Measurements from ENCODE around the gene ARHGAP28.
"Not testable (repeated sequence)": the region's sequence is repeated elsewhere in the genome, so short reads cannot be mapped to it uniquely, and the experiment has no call there.

The ARHGAP28 gene

DNA sequence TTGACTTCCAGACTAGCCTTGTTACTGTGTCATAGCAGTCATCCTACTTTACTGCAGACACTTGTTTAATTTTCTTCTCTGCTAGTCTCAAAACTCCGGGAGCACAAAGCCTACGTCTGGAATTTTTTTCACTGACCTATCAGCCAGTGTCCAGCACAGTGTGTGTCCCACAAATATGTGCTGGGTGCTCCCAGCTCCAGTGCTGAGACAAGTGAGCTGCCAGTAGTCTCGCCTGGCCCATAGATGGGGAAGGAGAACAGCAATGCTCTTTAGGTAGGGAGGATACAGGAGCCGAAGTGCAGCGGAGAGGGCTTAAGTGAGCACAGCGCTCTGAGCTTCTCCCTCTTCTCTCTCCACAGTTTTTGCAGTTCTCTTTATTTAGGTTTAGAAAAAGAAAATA lies 34.0 kb downstream of the ARHGAP28 start:
- DNase-seq (ENCODE audit: extremely low read depth in 1 of 2, low read depth in 1 of 2): no peak

DNA sequence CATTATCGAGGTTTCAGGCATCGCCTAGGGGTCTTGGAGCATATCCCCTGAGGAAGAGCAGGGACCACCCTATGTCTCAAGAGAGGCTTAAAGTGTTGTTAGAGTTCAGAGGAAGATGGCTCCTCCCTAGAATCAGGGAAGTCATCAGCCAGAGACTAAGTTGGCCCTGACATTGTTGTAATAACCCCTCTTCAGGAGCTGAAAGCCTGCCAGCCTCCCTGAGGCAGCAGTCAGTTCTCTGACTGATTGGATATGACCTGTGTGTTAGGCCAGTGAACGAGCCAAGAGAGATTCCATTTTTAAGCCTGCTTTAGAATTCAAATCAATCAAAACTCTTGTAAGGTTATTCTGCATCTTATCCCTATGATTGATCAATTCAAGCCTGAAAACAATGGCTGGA lies 34.9 kb downstream of the ARHGAP28 start:
- DNase-seq (ENCODE audit: extremely low read depth in 1 of 2, low read depth in 1 of 2): no peak

DNA sequence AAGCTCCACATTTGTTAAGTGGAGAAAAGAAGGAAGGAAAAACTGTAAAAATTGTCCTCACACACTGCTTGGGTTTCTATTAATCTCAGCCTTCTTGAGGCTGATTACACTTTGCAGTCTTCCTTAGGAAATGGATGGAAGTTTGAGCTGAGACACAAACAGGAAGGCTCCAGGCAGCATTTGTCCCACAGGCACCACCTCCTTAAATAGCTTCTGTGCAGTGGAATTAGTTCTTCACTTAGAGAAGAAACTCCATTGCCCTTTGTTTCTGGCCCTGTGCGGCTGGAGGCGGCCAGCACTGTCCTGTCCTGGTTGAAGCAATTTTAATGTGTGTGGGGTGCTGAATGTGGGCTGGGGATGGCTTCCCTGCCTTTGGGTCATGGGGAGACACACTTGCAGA lies 44.3 kb downstream of the ARHGAP28 start:
- no peak for DNase-seq (ENCODE audit: extremely low read depth in 1 of 2, low read depth in 1 of 2)

DNA sequence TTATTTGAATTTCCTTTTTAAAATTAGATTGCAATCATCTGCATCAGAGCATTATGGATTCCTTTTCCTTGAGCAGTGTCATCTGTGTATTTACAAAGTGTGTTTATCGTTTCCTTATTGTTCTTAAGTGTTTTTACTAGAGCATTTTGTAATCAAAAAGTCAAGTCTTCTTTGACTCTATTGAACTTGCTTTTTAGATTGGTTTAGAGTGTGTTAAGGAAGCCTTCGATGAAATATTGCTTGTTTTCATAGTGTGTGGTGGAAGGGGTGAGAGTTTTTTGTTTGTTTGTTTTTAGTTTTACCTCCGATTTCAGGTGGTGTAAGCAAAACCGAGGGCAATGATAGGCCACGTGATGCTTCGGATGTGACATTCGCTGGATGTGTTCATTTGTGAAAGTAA lies 45.7 kb downstream of the ARHGAP28 start:
- no peak for DNase-seq (ENCODE audit: extremely low read depth in 1 of 2, low read depth in 1 of 2)

DNA sequence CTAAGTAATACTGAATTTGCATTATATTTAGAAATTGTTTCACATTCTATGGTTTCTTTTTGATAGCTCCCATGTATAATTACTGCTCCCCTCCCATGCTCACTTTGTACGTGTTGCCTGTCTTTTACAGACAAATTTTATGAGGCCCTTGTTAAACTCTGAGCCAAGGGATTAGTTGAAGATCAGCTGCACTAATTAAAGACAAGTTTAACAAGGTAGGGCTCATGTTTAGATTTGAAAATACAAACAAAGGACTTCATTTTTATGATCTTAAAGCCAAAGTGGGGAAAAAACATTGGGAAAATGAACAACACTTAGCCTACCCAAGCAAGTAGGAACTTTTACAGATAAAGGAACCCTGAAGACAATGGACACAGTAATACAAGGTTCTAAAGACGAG lies 46.2 kb downstream of the ARHGAP28 start:
- DNase-seq (ENCODE audit: extremely low read depth in 1 of 2, low read depth in 1 of 2): no peak

DNA sequence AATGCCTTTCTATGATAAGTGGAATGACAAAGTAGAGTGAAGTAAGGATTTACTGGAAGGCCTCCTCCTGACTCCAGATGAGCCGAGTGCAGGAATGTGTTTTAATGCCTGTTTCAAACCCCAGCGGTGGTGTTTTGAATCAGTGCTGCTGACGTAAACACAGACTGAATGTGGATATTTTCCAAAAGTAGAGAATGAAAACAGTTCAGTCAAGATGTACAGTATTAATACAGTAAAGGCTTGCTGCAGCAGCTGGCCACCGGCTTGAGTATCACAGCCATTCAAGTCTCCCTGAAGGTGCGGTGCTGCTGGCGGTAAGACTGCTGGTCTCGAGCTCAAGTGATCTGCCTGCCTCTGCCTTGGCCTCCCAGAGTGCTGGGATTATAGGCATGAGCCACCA lies 46.7 kb downstream of the ARHGAP28 start:
- DNase-seq (ENCODE audit: extremely low read depth in 1 of 2, low read depth in 1 of 2): no peak

DNA sequence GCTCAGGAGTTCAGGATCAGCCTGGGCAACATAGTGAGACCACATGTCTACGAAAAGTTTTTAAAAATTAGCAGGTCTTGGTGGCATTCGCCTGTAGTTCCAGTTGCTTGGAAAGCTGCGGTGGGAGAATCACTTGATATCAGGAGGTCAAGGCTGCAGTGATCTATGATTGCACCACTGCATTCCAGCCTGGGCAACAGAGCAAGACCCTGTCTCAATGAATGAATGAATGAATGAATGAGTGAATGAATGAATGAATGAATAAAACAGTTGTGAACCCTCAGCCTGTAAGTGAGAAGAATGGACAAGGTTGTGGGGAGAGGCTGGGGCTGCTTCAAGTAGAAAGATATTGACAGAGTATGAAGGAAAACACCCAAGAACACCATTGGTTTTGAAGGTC lies 48.0 kb downstream of the ARHGAP28 start:
- DNase-seq (ENCODE audit: extremely low read depth in 1 of 2, low read depth in 1 of 2): no peak

DNA sequence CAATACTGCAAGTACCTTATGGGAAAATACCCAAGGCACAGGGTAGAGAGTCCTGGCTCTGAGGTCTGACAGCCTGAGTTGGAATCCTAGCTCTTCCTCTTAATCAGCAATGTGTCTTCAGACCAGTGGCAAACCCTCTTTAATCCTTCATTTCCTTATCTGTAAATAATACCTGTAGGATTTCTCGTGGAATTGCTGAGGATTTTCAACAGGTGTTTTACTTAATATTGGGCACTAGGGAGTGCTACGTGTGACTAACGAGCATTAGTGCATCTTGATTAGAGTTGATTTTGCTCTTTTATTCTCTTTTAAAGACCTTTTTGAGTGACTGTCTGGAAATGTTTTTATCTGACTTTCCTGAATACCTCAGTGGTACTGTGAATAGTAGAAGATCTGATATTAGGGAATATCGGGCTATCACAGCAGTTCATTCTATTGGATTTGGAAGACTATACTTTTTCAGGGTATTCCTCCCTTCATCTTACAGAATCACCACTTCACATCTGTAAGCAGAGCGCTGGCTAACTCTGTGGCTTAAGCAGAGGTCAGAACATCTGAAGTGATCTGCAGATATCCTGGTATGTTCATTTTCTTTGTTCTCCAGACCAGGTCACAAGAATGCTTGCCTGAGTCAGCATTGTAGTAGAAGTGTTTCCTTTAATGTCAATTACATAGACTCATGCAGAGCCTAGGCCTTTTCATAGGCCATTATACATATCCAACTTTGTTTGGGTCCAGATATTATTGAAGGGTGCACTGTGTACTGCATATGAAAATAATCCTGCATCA lies 49.1 kb downstream of the ARHGAP28 start:
- no peak for DNase-seq (ENCODE audit: extremely low read depth in 1 of 2, low read depth in 1 of 2)

DNA sequence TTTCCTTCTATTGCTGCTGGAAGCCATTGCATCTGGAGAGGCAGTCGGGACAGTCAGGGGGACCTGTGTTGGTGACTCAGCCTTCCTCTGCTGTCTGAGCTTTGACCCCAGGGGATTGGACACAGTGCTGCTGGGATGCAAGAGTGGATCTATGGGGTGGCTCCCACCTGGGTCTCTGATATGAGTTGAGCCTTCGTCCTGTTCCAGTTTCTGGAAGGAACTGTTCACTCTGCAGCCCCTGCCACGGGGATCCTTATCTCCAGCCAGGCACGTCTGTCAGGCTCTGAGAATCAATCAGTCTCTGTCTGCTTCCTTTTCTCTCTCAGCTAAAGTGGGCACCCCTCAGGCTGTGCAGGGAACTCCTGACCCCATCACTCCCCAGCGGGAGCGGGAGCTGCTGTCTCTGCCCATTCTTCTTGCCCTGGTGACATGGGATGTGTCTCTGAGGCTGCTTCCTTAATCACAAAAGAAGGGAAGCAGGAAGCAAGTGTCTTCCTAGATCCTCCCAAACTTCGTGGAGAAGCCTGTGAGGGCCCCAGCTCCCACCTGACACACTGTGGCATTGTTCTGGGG lies 51.7 kb downstream of the ARHGAP28 start:
- no peak for DNase-seq (ENCODE audit: extremely low read depth in 1 of 2, low read depth in 1 of 2)

DNA sequence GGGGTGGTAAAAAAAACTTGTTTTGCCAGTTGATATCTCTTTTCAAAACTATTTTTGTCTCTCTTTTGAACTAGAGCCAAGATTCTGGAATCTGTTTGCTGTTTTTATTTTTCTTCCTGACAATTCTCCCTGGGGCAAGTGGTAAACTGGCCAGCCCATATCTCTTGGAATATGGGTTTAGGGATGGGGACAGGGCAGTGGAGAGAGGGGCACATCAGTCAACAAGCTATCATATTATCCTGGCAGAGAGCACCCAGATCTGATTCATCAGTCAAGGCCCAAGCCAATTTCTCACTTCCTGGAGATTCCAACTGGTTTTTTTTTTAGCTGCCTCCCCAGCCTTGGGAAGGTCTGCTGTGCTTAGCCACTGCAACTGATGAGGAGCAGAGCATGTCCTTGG lies 52.3 kb downstream of the ARHGAP28 start:
- no peak for DNase-seq (ENCODE audit: extremely low read depth in 1 of 2, low read depth in 1 of 2)

DNA sequence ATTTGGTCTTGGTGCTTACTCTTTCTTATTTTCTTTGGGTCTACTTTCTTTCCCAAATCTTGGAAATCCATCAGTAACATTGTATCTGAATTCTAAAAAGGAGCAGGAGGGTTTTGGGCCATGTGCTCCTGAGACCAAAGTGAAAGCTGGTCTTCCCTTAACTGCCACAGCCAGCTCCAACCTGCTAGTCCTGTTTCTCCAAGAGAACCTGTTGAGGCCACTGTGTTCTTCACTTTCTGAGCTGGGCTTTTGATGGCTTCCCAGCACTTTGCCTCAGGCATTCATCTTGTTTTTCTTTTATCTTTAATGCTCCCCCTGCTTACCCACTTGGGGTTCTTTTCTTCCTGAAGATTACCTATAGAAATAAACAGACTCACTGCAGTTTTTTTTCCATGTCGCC lies 53.3 kb downstream of the ARHGAP28 start:
- DNase-seq (ENCODE audit: extremely low read depth in 1 of 2, low read depth in 1 of 2): no peak

DNA sequence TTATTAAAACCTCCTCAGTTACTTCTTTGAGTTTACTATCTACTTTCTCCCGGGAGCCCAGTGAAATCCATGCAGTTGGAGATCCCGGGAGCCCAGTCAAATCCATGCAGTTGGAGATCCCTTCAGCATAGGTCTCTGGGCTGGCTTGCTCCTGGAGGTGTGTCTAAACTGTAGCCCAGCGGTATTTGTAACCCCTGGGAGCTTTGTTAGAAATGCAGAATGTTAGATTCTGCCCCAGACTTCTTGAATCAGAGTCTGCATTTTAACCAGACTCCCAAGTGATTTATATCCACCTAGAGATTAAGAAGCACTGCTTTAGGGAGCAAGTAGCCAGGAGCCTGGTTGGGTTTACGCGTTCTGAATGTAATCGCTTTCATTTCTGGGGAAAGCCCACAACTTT lies 54.5 kb downstream of the ARHGAP28 start:
- no peak for DNase-seq (ENCODE audit: extremely low read depth in 1 of 2, low read depth in 1 of 2)

DNA sequence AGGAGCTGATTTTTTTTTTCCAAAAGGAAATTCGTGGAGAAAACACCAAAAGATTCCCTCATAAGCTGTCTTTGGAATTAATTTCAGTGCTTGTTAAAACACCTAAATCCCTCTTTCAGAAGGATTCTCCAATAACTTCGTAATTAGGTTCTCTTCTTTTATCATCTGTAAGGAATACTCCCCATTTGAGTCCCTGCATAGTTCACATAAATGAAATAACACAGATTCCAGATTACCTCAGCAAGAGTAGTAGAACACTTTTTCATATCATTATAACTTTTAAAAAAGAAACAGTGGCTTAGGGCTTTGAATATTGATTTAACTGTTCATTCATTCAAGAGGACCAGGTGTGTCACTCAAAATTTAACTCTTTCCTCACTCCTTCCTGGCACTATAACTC lies 55.5 kb downstream of the ARHGAP28 start:
- DNase-seq (ENCODE audit: extremely low read depth in 1 of 2, low read depth in 1 of 2): no peak

DNA sequence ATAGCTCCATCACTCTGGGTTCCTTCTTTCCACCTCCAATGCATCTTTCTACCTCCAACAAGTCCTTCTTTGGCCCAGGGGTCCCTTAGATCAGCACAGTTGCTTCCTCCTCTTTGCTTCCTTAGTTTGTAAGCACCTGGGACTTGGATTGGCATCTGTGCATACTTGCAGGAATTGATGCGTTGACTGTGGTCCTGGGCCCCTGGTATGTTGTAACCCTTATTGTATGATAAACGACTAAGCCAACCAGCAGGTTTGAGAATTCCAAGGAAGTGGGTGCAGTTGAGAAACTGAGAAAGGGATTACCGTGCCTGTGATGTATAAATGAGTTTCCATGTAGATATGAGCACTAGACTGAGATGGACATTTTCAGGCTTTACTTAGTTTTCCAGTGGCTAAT lies 55.9 kb downstream of the ARHGAP28 start:
- DNase-seq (ENCODE audit: extremely low read depth in 1 of 2, low read depth in 1 of 2): no peak

DNA sequence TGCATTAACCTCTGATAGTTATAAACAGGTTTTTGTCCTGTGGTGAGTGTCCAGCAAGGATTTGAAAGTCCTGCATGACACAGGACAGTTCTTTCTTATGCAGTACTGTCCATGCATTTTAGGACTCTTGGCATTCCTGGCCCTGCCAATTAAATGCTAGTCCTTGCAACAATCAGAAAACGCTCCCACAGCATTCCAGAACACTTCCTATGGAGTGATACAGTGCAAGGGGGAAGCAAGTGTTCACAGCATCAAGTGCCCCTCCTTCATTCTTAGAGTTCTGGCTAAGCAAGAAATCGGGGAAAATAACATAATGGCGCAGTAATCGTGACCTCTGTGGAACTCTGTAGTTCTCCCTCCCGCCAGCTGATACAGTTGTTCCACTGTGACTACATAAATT lies 62.9 kb downstream of the ARHGAP28 start:
- no peak for DNase-seq (ENCODE audit: extremely low read depth in 1 of 2, low read depth in 1 of 2)

DNA sequence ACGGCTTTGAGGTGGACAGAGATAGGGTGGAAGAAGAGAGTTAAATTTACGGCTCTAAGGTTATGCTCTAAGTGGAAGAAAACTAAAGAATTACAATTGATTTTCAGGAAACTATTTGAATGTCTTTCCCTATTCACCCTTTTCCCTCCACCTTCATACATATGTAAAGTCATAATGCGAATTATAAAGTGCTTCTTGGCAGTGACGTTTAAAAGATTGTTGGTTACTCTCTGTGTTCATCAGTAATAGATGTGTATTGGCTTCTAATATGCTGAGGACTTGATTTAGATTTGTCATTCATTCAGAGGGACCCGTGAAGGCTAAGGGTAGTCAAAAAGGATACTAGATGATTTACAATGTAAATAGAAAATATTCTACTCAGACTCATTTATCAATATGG lies 63.9 kb downstream of the ARHGAP28 start:
- no peak for DNase-seq (ENCODE audit: extremely low read depth in 1 of 2, low read depth in 1 of 2)

DNA sequence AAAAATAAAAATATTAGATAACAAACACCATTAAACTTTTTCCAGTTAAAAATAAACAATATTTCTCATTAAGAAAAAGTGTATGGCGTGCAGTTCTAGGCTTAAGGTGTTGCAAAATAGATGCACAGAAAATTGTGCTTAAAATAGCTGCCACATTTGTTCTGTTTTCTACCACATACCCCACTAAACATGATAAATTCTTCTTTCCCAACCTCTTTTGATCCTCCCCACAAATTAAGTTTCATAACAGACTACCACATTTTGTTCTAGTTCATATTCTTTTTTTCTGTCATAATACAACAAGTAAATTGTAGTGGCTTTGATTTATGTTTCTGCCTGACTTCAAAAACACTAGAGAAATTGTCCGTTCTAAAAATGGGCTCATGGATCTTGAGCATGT lies 64.5 kb downstream of the ARHGAP28 start:
- no peak for DNase-seq (ENCODE audit: extremely low read depth in 1 of 2, low read depth in 1 of 2)

DNA sequence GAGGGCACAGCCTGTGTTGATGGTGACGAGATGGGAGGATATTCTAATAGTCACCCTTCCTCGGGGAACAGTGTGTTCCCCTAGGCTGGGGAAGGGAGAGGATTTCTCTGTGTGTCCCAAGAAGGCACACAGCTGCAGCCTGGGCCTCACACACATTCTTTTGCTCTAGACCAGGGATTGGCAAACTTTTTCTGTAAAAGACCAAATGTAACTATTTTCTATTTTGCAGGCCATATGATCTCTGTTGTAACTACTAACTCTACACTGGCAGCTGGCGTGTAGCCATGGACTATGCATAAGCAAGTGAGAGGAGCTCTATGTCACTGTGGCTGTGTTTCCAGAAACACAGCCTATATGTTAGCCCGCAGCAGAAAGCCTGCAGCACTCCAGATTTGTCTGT lies 65.8 kb downstream of the ARHGAP28 start:
- no peak for DNase-seq (ENCODE audit: extremely low read depth in 1 of 2, low read depth in 1 of 2)

DNA sequence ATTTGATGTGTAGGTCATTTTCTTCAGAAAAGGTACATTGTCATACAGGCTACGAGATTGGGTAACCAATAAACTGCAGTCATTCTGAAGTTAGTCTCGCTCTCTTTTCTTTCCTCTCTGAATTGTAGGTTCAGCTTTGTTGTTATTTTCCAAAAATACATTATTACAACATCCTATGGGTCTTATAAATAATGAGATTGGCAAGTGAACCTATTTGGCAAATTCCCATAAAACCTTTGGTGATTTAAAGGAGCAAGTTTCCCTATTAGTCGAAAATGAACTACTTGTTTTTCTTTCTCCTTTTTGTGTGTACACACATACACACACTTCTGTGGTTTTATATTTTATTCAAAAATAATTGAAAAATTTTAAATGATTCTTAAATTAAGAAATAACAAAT lies 67.0 kb downstream of the ARHGAP28 start:
- no peak for DNase-seq (ENCODE audit: extremely low read depth in 1 of 2, low read depth in 1 of 2)

DNA sequence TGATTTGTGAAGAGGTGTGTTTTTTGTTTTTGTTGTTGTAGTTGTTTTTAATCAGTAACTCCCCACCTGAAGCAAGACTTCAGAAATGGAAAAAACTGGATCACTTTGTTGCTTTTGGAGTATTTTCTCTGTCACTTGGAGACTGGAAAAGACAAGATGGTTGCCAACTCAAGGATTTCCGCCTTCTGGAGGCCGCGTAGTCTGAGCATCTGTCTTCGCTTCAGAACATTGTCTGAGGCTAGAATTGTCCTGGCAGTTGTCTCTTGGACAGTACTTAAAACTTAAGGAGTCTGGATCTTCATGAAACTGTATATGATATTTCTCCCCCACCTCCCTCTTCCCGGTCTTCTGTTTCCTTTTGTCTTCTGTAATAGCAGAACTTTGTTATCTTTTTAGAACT lies 67.7 kb downstream of the ARHGAP28 start:
- no peak for DNase-seq (ENCODE audit: extremely low read depth in 1 of 2, low read depth in 1 of 2)

DNA sequence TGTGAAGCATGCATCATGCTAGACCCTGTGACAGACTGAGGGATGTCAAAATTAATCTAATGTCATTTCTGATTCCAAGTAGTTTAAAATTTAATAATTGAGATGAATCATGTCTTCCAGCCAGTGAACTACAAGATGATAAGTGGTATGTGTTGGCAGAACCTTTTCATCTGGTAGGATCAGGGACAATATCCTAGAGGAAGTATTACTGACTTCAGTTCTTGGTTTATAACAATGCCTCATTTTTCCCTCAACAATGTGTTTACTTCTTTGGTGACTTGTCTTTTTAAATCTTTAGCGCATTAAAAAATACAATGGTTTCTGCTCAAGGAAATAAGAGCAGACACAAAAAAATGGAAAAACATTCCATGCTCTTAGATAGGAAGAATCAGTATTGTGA lies 69.4 kb downstream of the ARHGAP28 start:
- DNase-seq (ENCODE audit: extremely low read depth in 1 of 2, low read depth in 1 of 2): no peak

DNA sequence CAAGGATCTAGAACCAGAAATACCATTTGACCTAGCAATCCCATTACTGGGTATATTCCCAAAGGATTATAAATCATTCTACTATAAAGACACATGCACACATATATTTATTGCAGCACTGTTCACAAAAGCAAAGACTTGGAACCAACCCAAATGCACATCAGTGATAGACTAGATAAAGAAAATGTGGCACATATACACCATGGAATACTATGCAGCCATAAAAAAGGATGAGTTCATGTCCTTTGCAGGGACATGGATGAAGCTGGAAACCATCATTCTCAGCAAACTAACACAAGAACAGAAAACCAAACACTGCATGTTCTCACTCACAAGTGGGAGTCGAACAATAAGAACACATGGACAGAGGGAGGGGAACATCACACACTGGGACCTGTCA lies 70.8 kb downstream of the ARHGAP28 start:
- DNase-seq (ENCODE audit: extremely low read depth in 1 of 2, low read depth in 1 of 2): not testable (repeated sequence)
